IMR-90 (cell line): ENCODE measurements around the gene JMJD6. TPM values are rescaled to one million over a fixed set of nuclear protein-coding genes. Genes with fewer than 3 reads are reported as not detected.
A peak's percentile ranks its signal among the peaks of the same experiment; 100 is the strongest.

ENCODE experiments used
- ATAC-seq: fragments of 200-7000 bp; cut with Tn5 transposase; 2 replicates; pipeline ENCODE4 v1.9.1; 2020; ENCODE audit warnings: low read depth, mild to moderate bottlenecking, moderate library complexity
- BruUV-seq: library from RNA; stranded (reverse); fragments of 400-500 nt; replicated peaks from 2 replicates; lab custom pipeline; 2021; lab: Mats Ljungman, UMichigan
- CTCF ChIA-PET: fragments of 300-600 bp; formaldehyde crosslinking; extraction: SDS; loops from one replicate; lab custom pipeline; 2021; ENCODE audit warnings: antibody characterized with exemption; lab: Yijun Ruan, JAX
- POLR2A ChIA-PET: fragments of 300-600 bp; sonication (Branson Sonifier 250); formaldehyde crosslinking; loops from one replicate; lab custom pipeline; 2022; ENCODE audit warnings: antibody characterized with exemption; ENCODE audit not compliant: unreplicated experiment; lab: Charles Lee
- DNase-seq: peaks from one replicate; pipeline ENCODE4 v3.0.0; 2013
- H2AFZ ChIP-seq: replicated peaks from 2 replicates; pipeline ENCODE3; 2013; ENCODE audit warnings: low read length, mild to moderate bottlenecking; ENCODE audit not compliant: poor library complexity
- H2AK5ac ChIP-seq: 2 replicates; pipeline ENCODE4 v1.6.1; 2013; ENCODE audit warnings: low read depth, low read length, inconsistent platforms
- H2AK9ac ChIP-seq: replicated peaks from 2 replicates; pipeline ENCODE3; 2013; ENCODE audit warnings: mild to moderate bottlenecking, low read depth, low read length, moderate library complexity; ENCODE audit not compliant: poor library complexity
- H2BK120ac ChIP-seq: 2 replicates; pipeline ENCODE4 v1.6.1; 2013; ENCODE audit warnings: low read depth, low read length, inconsistent platforms
- H2BK15ac ChIP-seq: 3 replicates; pipeline ENCODE4 v1.6.1; 2013; ENCODE audit warnings: low read depth, low read length, inconsistent platforms
- H2BK20ac ChIP-seq: 2 replicates; pipeline ENCODE4 v1.6.1; 2013; ENCODE audit warnings: low read depth, mild to moderate bottlenecking, inconsistent platforms, low read length, moderate library complexity
- H2BK5ac ChIP-seq: 2 replicates; pipeline ENCODE4 v1.6.1; 2013; ENCODE audit warnings: mild to moderate bottlenecking, low read depth, low read length, inconsistent platforms; ENCODE audit not compliant: poor library complexity, severe bottlenecking
- H3K14ac ChIP-seq: replicated peaks from 2 replicates; pipeline ENCODE4 v1.6.1; 2013; ENCODE audit warnings: low read depth, low read length, inconsistent platforms
- H3K18ac ChIP-seq: 2 replicates; pipeline ENCODE4 v1.6.1; 2013; ENCODE audit warnings: low read depth, low read length, control low read depth
- H3K23ac ChIP-seq: 2 replicates; pipeline ENCODE4 v1.6.1; 2013; ENCODE audit warnings: low read depth, low read length, inconsistent platforms
- H3K27ac ChIP-seq: 2 replicates; pipeline ENCODE4 v1.5.1; 2013; ENCODE audit warnings: mild to moderate bottlenecking, control low read depth, low read length; ENCODE audit not compliant: insufficient read depth
- H3K27me3 ChIP-seq: 2 replicates; pipeline ENCODE4 v1.6.1; 2013; ENCODE audit warnings: low read length; ENCODE audit not compliant: control insufficient read depth, insufficient read depth
- H3K36me3 ChIP-seq: 2 replicates; pipeline ENCODE4 v1.6.1; 2013; ENCODE audit warnings: low read length, mixed read lengths; ENCODE audit not compliant: control insufficient read depth, insufficient read depth
- H3K4ac ChIP-seq: 2 replicates; pipeline ENCODE4 v1.6.1; 2013; ENCODE audit warnings: low read depth, low read length, inconsistent platforms
- H3K4me1 ChIP-seq: 2 replicates; pipeline ENCODE4 v1.6.1; 2013; ENCODE audit warnings: low read length, mixed read lengths; ENCODE audit not compliant: control insufficient read depth, insufficient read depth
- H3K4me2 ChIP-seq: 2 replicates; pipeline ENCODE4 v1.6.1; 2013; ENCODE audit warnings: low read depth, mild to moderate bottlenecking, control low read depth, low read length, moderate library complexity
- H3K4me3 ChIP-seq: 2 replicates; pipeline ENCODE4 v1.5.1; 2013; ENCODE audit warnings: low read depth, mild to moderate bottlenecking, control low read depth, low read length, moderate library complexity; ENCODE audit not compliant: insufficient read depth
- H3K56ac ChIP-seq: 2 replicates; pipeline ENCODE4 v1.6.1; 2013; ENCODE audit warnings: low read length, inconsistent platforms; ENCODE audit not compliant: insufficient read depth; ENCODE audit errors: extremely low read depth
- H3K79me1 ChIP-seq, 2 experiments: 2 replicates each; pipeline ENCODE4 v1.6.1; 2013; ENCODE audit warnings: low read length in 2 of 2, inconsistent platforms in 1 of 2, low read depth in 1 of 2
- H3K9ac ChIP-seq: 2 replicates; pipeline ENCODE4 v1.6.1; 2013; ENCODE audit warnings: low read depth, low read length, control low read depth
- H3K9me1 ChIP-seq: 2 replicates; pipeline ENCODE4 v1.6.1; 2013; ENCODE audit warnings: low read length, inconsistent platforms; ENCODE audit not compliant: insufficient read depth
- H3K9me3 ChIP-seq: 2 replicates; pipeline ENCODE4 v1.6.1; 2013; ENCODE audit warnings: low read length; ENCODE audit not compliant: control insufficient read depth, insufficient read depth
- H4K20me1 ChIP-seq: 2 replicates; pipeline ENCODE4 v1.6.1; 2013; ENCODE audit warnings: low read length, inconsistent platforms; ENCODE audit not compliant: insufficient read depth
- H4K5ac ChIP-seq: 2 replicates; pipeline ENCODE4 v1.6.1; 2013; ENCODE audit warnings: mild to moderate bottlenecking, low read depth, low read length, control low read depth
- H4K8ac ChIP-seq, 2 experiments: 2 replicates each; pipeline ENCODE4 v1.6.1; 2013; ENCODE audit warnings: low read depth in 2 of 2, low read length in 2 of 2, control low read depth in 1 of 2, inconsistent platforms in 1 of 2
- H4K91ac ChIP-seq: 2 replicates; pipeline ENCODE4 v1.6.1; 2013; ENCODE audit warnings: low read depth, low read length, inconsistent platforms; ENCODE audit not compliant: insufficient read depth
- BHLHE40 ChIP-seq: fragments of 150-350 bp; IDR thresholded peaks from 2 replicates; pipeline ENCODE4 v1.6.1; 2016; ENCODE audit warnings: mild to moderate bottlenecking, low read depth, low read length
- CEBPB ChIP-seq: IDR thresholded peaks from 2 replicates; pipeline ENCODE4 v1.6.1; 2012; ENCODE audit warnings: low read depth, low read length, improper control_type of control experiment
- CHD1 ChIP-seq: IDR thresholded peaks from 2 replicates; pipeline ENCODE4 v1.6.1; 2012; ENCODE audit warnings: low read depth, low read length, improper control_type of control experiment
- MAFK ChIP-seq: IDR thresholded peaks from 2 replicates; pipeline ENCODE4 v1.6.1; 2012; ENCODE audit warnings: low read depth, low read length, improper control_type of control experiment
- MAZ ChIP-seq: IDR thresholded peaks from 2 replicates; pipeline ENCODE4 v1.6.1; 2012; ENCODE audit warnings: low read depth, mild to moderate bottlenecking, low read length, improper control_type of control experiment, moderate library complexity, borderline replicate concordance
- NFE2L2 ChIP-seq: fragments of 150-350 bp; IDR thresholded peaks from 2 replicates; pipeline ENCODE4 v1.6.1; 2016; ENCODE audit warnings: low read depth, mild to moderate bottlenecking, low read length
- POLR2A ChIP-seq: IDR thresholded peaks from 2 replicates; pipeline ENCODE4 v1.6.1; 2012; ENCODE audit warnings: mild to moderate bottlenecking, low read depth, low read length
- RFX5 ChIP-seq: IDR thresholded peaks from 2 replicates; pipeline ENCODE4 v1.8.0; 2012; ENCODE audit warnings: low read depth, mild to moderate bottlenecking, low read length, moderate library complexity
- SMC3 ChIP-seq: fragments of 150-350 bp; IDR thresholded peaks from 2 replicates; pipeline ENCODE4 v1.6.1; 2016; ENCODE audit warnings: low read depth, mild to moderate bottlenecking, antibody characterized with exemption, low read length, moderate library complexity
- WGBS, 2 experiments: methylation state at CpG; one replicate each; pipeline versions ENCODE4 v1.1.5 to v1.1.7; 2013; ENCODE audit warnings: missing lambda C conversion rate in 2 of 2; ENCODE audit not compliant: insufficient read length in 1 of 2; ENCODE audit errors: extremely low coverage in 2 of 2; 5-methylcytosine and 5-hydroxymethylcytosine counted together
- dilution Hi-C: fragments of 300-500 bp; cut with HindIII; formaldehyde crosslinking; loops from one replicate; pipeline ENCODE4 v1.14.3; 2018; ENCODE audit warnings: low sequenced_read_pairs; ENCODE audit not compliant: unreplicated experiment
- in situ Hi-C: fragments of 300-500 bp; cut with MboI; formaldehyde crosslinking; loops from 3 replicates; pipeline ENCODE4 v1.14.3; 2019; ENCODE audit warnings: low sequenced_read_pairs, inconsistent platforms, mixed read lengths
- intact Hi-C: fragments of 100-400 bp; cut with micrococcal nuclease; formaldehyde crosslinking; loops from 2 replicates; pipeline ENCODE4 v1.10.0; 2022
- polyA plus RNA-seq, 3 experiments: library from polyadenylated mRNA; depleted of rRNA; stranded (reverse); fragments of >200 nt; gene quantifications; 2 replicates each; pipeline ENCODE4 v1.2.3, GENCODE V29; 2012; ENCODE audit warnings: low replicate concordance in 1 of 3
- total RNA-seq: library from RNA; depleted of rRNA; stranded (reverse); fragments of >200 nt; gene quantifications from 2 replicates; pipeline ENCODE4 v1.2.3, GENCODE V29; 2012

The JMJD6 gene
- total and polyA plus RNA-seq, 2 of the 4 experiments (the other 2 are of a cell fraction), result 24.4 to 33.7 TPM

DNA sequence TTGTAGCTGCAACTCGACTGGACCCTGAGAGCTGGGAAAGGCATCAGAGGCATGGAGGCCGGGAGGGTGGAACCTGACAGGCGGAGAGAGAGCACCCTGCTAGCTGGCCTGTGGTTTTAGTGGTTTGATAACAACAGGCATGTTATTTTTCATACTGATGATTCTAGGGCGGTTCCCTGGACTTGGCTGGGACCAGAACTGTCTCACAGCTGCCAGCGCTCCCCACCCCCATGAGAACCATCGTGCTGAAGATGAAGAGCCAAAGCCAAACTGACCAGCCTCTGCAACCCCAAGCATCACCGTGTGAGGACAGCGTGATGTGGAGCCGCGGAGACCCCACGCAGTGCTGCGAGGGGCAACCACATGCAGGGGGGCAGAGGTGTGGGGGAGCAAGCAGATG is 44.1 kb downstream of the JMJD6 start:
- Histone ChIP-seq H2BK5ac (no peak overlapping the region), H3K9ac (0 out of 2 replicates have a peak overlapping the region, but pooled peaks have one; percentile 10)

More for the DNA sequence above, 44.1 kb downstream of the JMJD6 start:
- dilution Hi-C loops, result no loop called here
- Histone ChIP-seq H3K9me3 (no peaks in the 10 kb centered on the region), H3K79me1 (peaks cover 3 to 60% of the 10 kb centered on the region in 2 experiments; a peak in 3 of 4 replicates), H4K91ac (no peak overlapping the region), H4K8ac (no peak overlapping the region), H4K5ac (no peak overlapping the region), H3K18ac (no peak overlapping the region), H2AFZ (no peak overlapping the region), H2BK20ac (no peak overlapping the region), H2BK15ac (no peak overlapping the region), H3K9me1 (no peaks in the 10 kb centered on the region), H3K14ac (no peak overlapping the region), H3K36me3 (peaks cover 57% of the 10 kb centered on the region), H3K4me2 (no peak overlapping the region), H3K4me3 (no peak overlapping the region), H2BK120ac (no peak overlapping the region), H3K27ac (no peak overlapping the region), H3K27me3 (no peaks in the 10 kb centered on the region), H2AK5ac (peak overlapping the region; percentile 52), H2AK9ac (peak overlapping the region; percentile 58), H3K56ac (no peak overlapping the region), H3K4ac (no peak overlapping the region), H3K23ac (no peak overlapping the region), H3K4me1 (peaks cover 10% of the 10 kb centered on the region), H4K20me1 (peaks cover 27% of the 10 kb centered on the region)
- BruUV-seq, result no TSS peak
- 20% methylated on average over 1 of the region's 12 CpGs; no CpG with 5 or more reads in 1 of the 2 experiments for WGBS, 2 experiments
- no peak for ATAC-seq
- ChIA-PET CTCF (interaction anchor here (1.3 to 1.8 kb wide), 3 partner anchors 10 to 160 kb away, joined by 4 to 6 read pairs (median 4); no protein-coding TSS in a partner anchor), POLR2A (no interaction called here)
- intact Hi-C loops, result loop anchor here (10.0 kb wide), 1 partner anchor 1923 kb away; no protein-coding TSS in a partner anchor
- TF ChIP-seq CHD1 (no peak), POLR2A (no peak), RFX5 (no peak), SMC3 (no peak), BHLHE40 (no peak), CEBPB (no peak), MAZ (no peak), NFE2L2 (no peak), MAFK (no peak)
- in situ Hi-C loops, result no loop called here
- no peak for DNase-seq
